Activated CD4-positive, alpha-beta memory T cell treated with anti-CD3 and anti-CD28 coated beads, Interleukin-2, amount 10 ng/mL, durations not matched to agents 7 days and 5 days (primary cell): ENCODE data around the gene ARRB1. TPM values are rescaled to one million over a fixed set of nuclear protein-coding genes. Genes with fewer than 3 reads are reported as not detected.
"Not testable (repeated sequence)": the region's sequence is repeated elsewhere in the genome, so short reads cannot be mapped to it uniquely, and the experiment has no call there.

Experiments used
- CTCF ChIA-PET: fragments of 350-600 bp; sonication (Branson Sonifier 250); formaldehyde crosslinking; loops from one replicate; lab custom pipeline; 2021; ENCODE audit warnings: antibody characterized with exemption, inconsistent platforms; lab: Charles Lee
- POLR2A ChIA-PET: fragments of 350-600 bp; sonication (Branson Sonifier 250); formaldehyde crosslinking; loops from one replicate; lab custom pipeline; 2021; ENCODE audit warnings: antibody characterized with exemption; lab: Charles Lee
- DNase-seq: peaks from one replicate; pipeline ENCODE4 v3.0.0-alpha.2; 2020
- H3K27ac Mint-ChIP-seq: one replicate; pipeline ENCODE4 v1.8.0; 2021; ENCODE audit warnings: mild to moderate bottlenecking, mixed read lengths
- H3K27me3 Mint-ChIP-seq: one replicate; pipeline ENCODE4 v1.8.0; 2021; ENCODE audit warnings: mixed read lengths
- H3K36me3 Mint-ChIP-seq: one replicate; pipeline ENCODE4 v1.8.0; 2021; ENCODE audit warnings: low read depth, mixed read lengths
- H3K4me1 Mint-ChIP-seq: one replicate; pipeline ENCODE4 v1.8.0; 2021; ENCODE audit warnings: mixed read lengths
- H3K4me3 Mint-ChIP-seq: one replicate; pipeline ENCODE4 v1.8.0; 2021; ENCODE audit warnings: mild to moderate bottlenecking, mixed read lengths
- H3K9me3 Mint-ChIP-seq: one replicate; pipeline ENCODE4 v1.8.0; 2021; ENCODE audit warnings: mixed read lengths
- total RNA-seq, 2 experiments: library from RNA; stranded (reverse); gene quantifications; one replicate each; pipeline ENCODE4 v1.2.3, GENCODE V29; 2021

ARRB1 gene
- total RNA-seq, 2 experiments from 2014 or later: 13.4 to 19.0 TPM

- Mint-ChIP-seq H3K36me3 (no peaks in the 10 kb centered on the region), H3K4me3 (no peak overlapping the region), H3K9me3 (no peaks in the 10 kb centered on the region), H3K27ac (peak overlapping the region; percentile 49), H3K4me1 (peaks cover 19% of the 10 kb centered on the region), H3K27me3 (peaks cover 1% of the 10 kb centered on the region)
- ChIA-PET CTCF (interaction anchor here (0.9 to 12.7 kb wide), 19 partner anchors 10 to 148 kb away, joined by 3 to 339 read pairs (median 5); no protein-coding TSS in a partner anchor), POLR2A (interaction anchor here (0.8 to 3.4 kb wide), 4 partner anchors 56 to 113 kb away, joined by 3 to 13 read pairs (median 5); no protein-coding TSS in a partner anchor)
- peak; percentile 76 for DNase-seq
These were observed 33.1 kb upstream of the ARRB1 start for GRCh38 chr11:75384438-75385080.

GRCh38 chr11:75383246-75383645, 31.8 kb upstream of the ARRB1 start:
- Mint-ChIP-seq H3K4me1 (peaks cover 19% of the 10 kb centered on the region), H3K9me3 (no peaks in the 10 kb centered on the region), H3K27ac (peak overlapping the region; percentile 58), H3K4me3 (no peak overlapping the region), H3K27me3 (peaks cover 1% of the 10 kb centered on the region), H3K36me3 (no peaks in the 10 kb centered on the region)
- DNase-seq: peak; percentile 52
- CTCF ChIA-PET: interaction anchor here (0.9 to 12.7 kb wide), 11 partner anchors 11 to 243 kb away, joined by 3 to 339 read pairs (median 6); no protein-coding TSS in a partner anchor
- POLR2A ChIA-PET: interaction anchor here (0.8 to 3.4 kb wide), 8 partner anchors 17 to 107 kb away, joined by 3 to 13 read pairs (median 4); no protein-coding TSS in a partner anchor

- DNase-seq: no peak
- Mint-ChIP-seq H3K4me1 (peaks cover 19% of the 10 kb centered on the region), H3K27me3 (no peaks in the 10 kb centered on the region), H3K36me3 (no peaks in the 10 kb centered on the region), H3K4me3 (no peak overlapping the region), H3K27ac (no peak overlapping the region), H3K9me3 (no peaks in the 10 kb centered on the region)
- CTCF ChIA-PET: interaction anchor here (1.0 to 12.7 kb wide), 3 partner anchors 49 to 102 kb away, joined by 3 to 339 read pairs (median 4); no protein-coding TSS in a partner anchor
- POLR2A ChIA-PET: interaction anchor here (1.0 to 2.8 kb wide), 2 partner anchors 105 to 107 kb away, joined by 3 to 13 read pairs; no protein-coding TSS in a partner anchor
These were observed 29.4 kb upstream of the ARRB1 start for GRCh38 chr11:75380716-75381420.

GRCh38 chr11:75380245-75380644, 28.8 kb upstream of the ARRB1 start:
- Mint-ChIP-seq H3K9me3 (no peaks in the 10 kb centered on the region), H3K27me3 (no peaks in the 10 kb centered on the region), H3K27ac (no peak overlapping the region), H3K36me3 (no peaks in the 10 kb centered on the region), H3K4me1 (peaks cover 19% of the 10 kb centered on the region), H3K4me3 (no peak overlapping the region)
- ChIA-PET CTCF (interaction anchor here (12.7 kb wide), 1 partner anchor 101 kb away, joined by 339 read pairs; no protein-coding TSS in a partner anchor), POLR2A (interaction anchor here (2.8 kb wide), 1 partner anchor 104 kb away, joined by 13 read pairs; no protein-coding TSS in a partner anchor)
- DNase-seq: no peak

- H3K27ac Mint-ChIP-seq, H3K4me3 Mint-ChIP-seq, H3K4me1 Mint-ChIP-seq, POLR2A ChIA-PET, H3K27me3 Mint-ChIP-seq, DNase-seq, H3K9me3 Mint-ChIP-seq, H3K36me3 Mint-ChIP-seq: not testable (repeated sequence)
- CTCF ChIA-PET: interaction anchor here (12.7 kb wide), 1 partner anchor 100 kb away, joined by 339 read pairs; no protein-coding TSS in a partner anchor
These were observed 27.3 kb upstream of the ARRB1 start for GRCh38 chr11:75378776-75379175.

- no peak for DNase-seq
- ChIA-PET POLR2A (no interaction called here), CTCF (interaction anchor here (3.4 to 3.5 kb wide), 2 partner anchors 96 to 100 kb away, joined by 9 to 13 read pairs; no protein-coding TSS in a partner anchor)
- Mint-ChIP-seq H3K36me3 (no peaks in the 10 kb centered on the region), H3K27me3 (no peaks in the 10 kb centered on the region), H3K9me3 (no peaks in the 10 kb centered on the region), H3K27ac (no peak overlapping the region), H3K4me1 (peaks cover 11% of the 10 kb centered on the region), H3K4me3 (no peak overlapping the region)
These were observed 24.7 kb upstream of the ARRB1 start for GRCh38 chr11:75376175-75376574.

- CTCF ChIA-PET: interaction anchor here (3.4 to 3.5 kb wide), 2 partner anchors 95 to 99 kb away, joined by 9 to 13 read pairs; no protein-coding TSS in a partner anchor
These were observed 24.2 kb upstream of the ARRB1 start for GRCh38 chr11:75375626-75376025.

GRCh38 chr11:75374646-75375045, 23.2 kb upstream of the ARRB1 start:
- no peak for DNase-seq
- Mint-ChIP-seq H3K27me3 (no peaks in the 10 kb centered on the region), H3K4me3 (no peak overlapping the region), H3K9me3 (no peaks in the 10 kb centered on the region), H3K27ac (no peak overlapping the region), H3K4me1 (peaks cover 16% of the 10 kb centered on the region), H3K36me3 (peaks cover 4% of the 10 kb centered on the region)
- ChIA-PET CTCF (interaction anchor here (0.9 to 3.5 kb wide), 5 partner anchors 10 to 103 kb away, joined by 3 to 13 read pairs (median 4); no protein-coding TSS in a partner anchor), POLR2A (no interaction called here)

More at GRCh38 chr11:75375626-75376025, 24.2 kb upstream of the ARRB1 start:
- no peak overlapping the region for H3K27ac Mint-ChIP-seq
- H3K4me3 Mint-ChIP-seq: no peak overlapping the region
- POLR2A ChIA-PET: no interaction called here
- no peaks in the 10 kb centered on the region for H3K9me3 Mint-ChIP-seq
- DNase-seq: no peak
- no peaks in the 10 kb centered on the region for H3K27me3 Mint-ChIP-seq
- H3K4me1 Mint-ChIP-seq: peaks cover 11% of the 10 kb centered on the region
- H3K36me3 Mint-ChIP-seq: no peaks in the 10 kb centered on the region

GRCh38 chr11:75373201-75373600, 21.7 kb upstream of the ARRB1 start:
- ChIA-PET POLR2A (interaction anchor here (1.3 to 1.5 kb wide), 2 partner anchors 11 to 93 kb away, joined by 3 to 4 read pairs; no protein-coding TSS in a partner anchor), CTCF (interaction anchor here (1.1 to 2.0 kb wide), 5 partner anchors 11 to 93 kb away, joined by 3 to 9 read pairs (median 7); no protein-coding TSS in a partner anchor)
- Mint-ChIP-seq H3K27me3 (no peaks in the 10 kb centered on the region), H3K4me1 (peaks cover 24% of the 10 kb centered on the region), H3K27ac (no peak overlapping the region), H3K36me3 (peaks cover 5% of the 10 kb centered on the region), H3K4me3 (no peak overlapping the region), H3K9me3 (peaks cover 3% of the 10 kb centered on the region)
- no peak for DNase-seq

- no peak overlapping the region for H3K27ac Mint-ChIP-seq
- ChIA-PET POLR2A (interaction anchor here (0.7 to 1.8 kb wide), 7 partner anchors 10 to 96 kb away, joined by 3 to 4 read pairs (median 3); partner anchors contain the start of gene ARRB1), CTCF (interaction anchor here (0.6 to 2.0 kb wide), 8 partner anchors 10 to 124 kb away, joined by 3 to 9 read pairs (median 5); no protein-coding TSS in a partner anchor)
- H3K27me3 Mint-ChIP-seq: no peaks in the 10 kb centered on the region
- H3K9me3 Mint-ChIP-seq: peaks cover 3% of the 10 kb centered on the region
- peaks cover 5% of the 10 kb centered on the region for H3K36me3 Mint-ChIP-seq
- H3K4me3 Mint-ChIP-seq: no peak overlapping the region
- no peak for DNase-seq
- H3K4me1 Mint-ChIP-seq: peaks cover 28% of the 10 kb centered on the region
These were observed 20.8 kb upstream of the ARRB1 start for GRCh38 chr11:75371949-75372876.

GRCh38 chr11:75369560-75370255, 18.2 kb upstream of the ARRB1 start:
- CTCF ChIA-PET: interaction anchor here (0.7 to 2.4 kb wide), 9 partner anchors 13 to 94 kb away, joined by 3 to 7 read pairs (median 4); partner anchors contain the start of gene ARRB1
- H3K36me3 Mint-ChIP-seq: peaks cover 5% of the 10 kb centered on the region
- no peak overlapping the region for H3K27ac Mint-ChIP-seq
- no peak for DNase-seq
- H3K9me3 Mint-ChIP-seq: peaks cover 3% of the 10 kb centered on the region
- peaks cover 3% of the 10 kb centered on the region for H3K27me3 Mint-ChIP-seq
- H3K4me1 Mint-ChIP-seq: peaks cover 28% of the 10 kb centered on the region
- H3K4me3 Mint-ChIP-seq: no peak overlapping the region
- POLR2A ChIA-PET: interaction anchor here (1.5 kb wide), 1 partner anchor 31 kb away, joined by 5 read pairs; no protein-coding TSS in a partner anchor
